ENCODE results near the gene KCTD1.

DNA sequence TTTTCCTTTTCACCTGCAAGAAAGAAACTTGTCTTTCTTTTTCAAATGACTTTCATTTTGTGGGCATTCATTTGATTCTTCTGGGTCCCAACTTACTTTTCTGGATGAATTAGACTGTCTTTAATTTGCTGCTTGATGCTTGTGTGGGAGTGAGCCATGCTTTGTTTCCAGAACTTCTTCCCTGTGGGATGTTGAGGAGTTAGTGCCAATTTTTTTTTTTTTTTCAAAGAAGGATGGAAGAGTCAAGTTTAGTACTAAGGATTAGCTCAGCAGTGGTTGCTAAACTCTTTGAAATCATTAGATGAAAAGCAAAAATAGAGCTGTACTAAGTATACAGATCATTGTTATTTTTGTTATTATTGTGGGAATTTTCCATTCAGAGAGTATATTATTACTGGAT, 17.2 kb upstream of the KCTD1 start:
- TF ChIP-seq ZNF274 (IDR thresholded peaks at IDR 0.05; ENCODE audit: low read depth, low read length) (no peak), YY1 (IDR thresholded peaks at IDR 0.05; ENCODE audit: insufficient read depth, insufficient read length) (no peak)
